ENCODE data around the gene LILRB3. TPM values are rescaled to one million over a fixed set of nuclear protein-coding genes. Genes with fewer than 3 reads are reported as not detected.

LILRB3 gene
- polyA plus RNA-seq, 1 donor (not counting 4 experiments of a cell fraction or from before 2014, with no cell fraction given), result not detected

- no peaks in the 10 kb centered on the region for H3K9me1 ChIP-seq (ENCODE audit: control insufficient read depth, extremely low read depth, insufficient read depth, low read length)
- no peaks in the 10 kb centered on the region for H3K27me3 ChIP-seq (ENCODE audit: control insufficient read depth, extremely low read depth, insufficient read depth, low read length)
- H3K27ac ChIP-seq (ENCODE audit: control insufficient read depth, insufficient read depth, low read length), result no peak overlapping the region
- FAIRE-seq (no peak), DNase-seq (ENCODE audit: low read depth, low spot score) (no peak)
- dilution Hi-C loops (cut with MboI; ENCODE audit: extremely low pct_ligation_motif_present, low sequenced_read_pairs), result no loop called here
- H3K36me3 ChIP-seq (ENCODE audit: control insufficient read depth in 2 of 2, extremely low read depth in 1 of 2, insufficient read depth in 2 of 2, low read length in 2 of 2), result no peaks in the 10 kb centered on the region
- H3K9ac ChIP-seq (ENCODE audit: control insufficient read depth, extremely low read depth, insufficient read depth, low read length), result no peak overlapping the region
- H3K4me3 ChIP-seq (ENCODE audit: control insufficient read depth in 2 of 3, extremely low read depth in 1 of 3, insufficient read depth in 2 of 3, low read depth in 1 of 3, low read length in 3 of 3), result no peak overlapping the region
- H3K9me3 ChIP-seq (ENCODE audit: control insufficient read depth, low read depth, low read length), result no peaks in the 10 kb centered on the region
- H4K20me1 ChIP-seq (ENCODE audit: control insufficient read depth, extremely low read depth, insufficient read depth, low read length), result no peaks in the 10 kb centered on the region
- no peaks in the 10 kb centered on the region for H3K79me2 ChIP-seq (ENCODE audit: control insufficient read depth, insufficient read depth, low read length)
- no peak overlapping the region for H3K4me2 ChIP-seq (ENCODE audit: control insufficient read depth, extremely low read depth, insufficient read depth, low read depth, low read length)
- H2AFZ ChIP-seq (ENCODE audit: control insufficient read depth, low read length), result no peak overlapping the region
- TF ChIP-seq EZH2 (IDR thresholded peaks at IDR 0.05; ENCODE audit: low read length) (no peak), CTCF (optimal IDR thresholded peaks at IDR 0.05 in 1 of 3, IDR thresholded peaks at IDR 0.05 in 1 of 3, conservative IDR thresholded peaks at IDR 0.05 in 1 of 3; ENCODE audit: extremely low read depth in 1 of 3, insufficient read depth in 2 of 3, low read length in 3 of 3) (no peak)
- H3K4me1 ChIP-seq (ENCODE audit: control insufficient read depth, extremely low read depth, insufficient read depth, low read length), result no peaks in the 10 kb centered on the region
Observed at GRCh38 chr19:54262066-54262465, 39.3 kb upstream of the LILRB3 start.

DNA sequence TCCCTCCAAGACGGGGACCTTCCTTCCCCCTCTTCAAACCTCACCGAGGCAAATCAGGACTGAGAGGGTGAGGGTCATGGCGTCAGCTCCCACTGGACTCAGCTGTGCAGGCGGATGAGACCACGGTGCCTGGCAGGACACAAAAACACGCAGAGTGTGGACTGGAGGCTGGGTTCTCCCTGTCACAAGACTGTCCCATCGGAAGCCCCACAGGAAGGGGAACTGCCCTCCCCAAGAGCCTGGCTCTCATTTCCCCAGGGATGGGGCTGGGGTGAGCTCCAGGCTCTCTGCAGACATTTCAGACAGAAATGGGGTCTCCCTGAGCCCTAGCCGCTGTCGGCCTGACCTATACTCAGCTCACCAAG, 34.3 kb upstream of the LILRB3 start, which contains the start of gene LILRB5:
LILRB5 (minus strand) TSS at position 158 of the 365 bp plus-strand sequence; CDS start at position 78, 80 bp downstream.
- dilution Hi-C loops (cut with MboI; ENCODE audit: extremely low pct_ligation_motif_present, low sequenced_read_pairs), result no loop called here
- Histone ChIP-seq H3K36me3 (ENCODE audit: control insufficient read depth in 2 of 2, extremely low read depth in 1 of 2, insufficient read depth in 2 of 2, low read length in 2 of 2) (no peaks in the 10 kb centered on the region), H2AFZ (ENCODE audit: control insufficient read depth, low read length) (no peak within 1 kb of the TSS), H3K9me1 (ENCODE audit: control insufficient read depth, extremely low read depth, insufficient read depth, low read length) (no peaks in the 10 kb centered on the region), H3K4me1 (ENCODE audit: control insufficient read depth, extremely low read depth, insufficient read depth, low read length) (no peaks in the 10 kb centered on the region), H3K27ac (ENCODE audit: control insufficient read depth, insufficient read depth, low read length) (no peak within 1 kb of the TSS), H3K79me2 (ENCODE audit: control insufficient read depth, insufficient read depth, low read length) (no peaks in the 10 kb centered on the region), H4K20me1 (ENCODE audit: control insufficient read depth, extremely low read depth, insufficient read depth, low read length) (no peaks in the 10 kb centered on the region), H3K9ac (ENCODE audit: control insufficient read depth, extremely low read depth, insufficient read depth, low read length) (no peak within 1 kb of the TSS), H3K4me3 (ENCODE audit: control insufficient read depth in 2 of 3, extremely low read depth in 1 of 3, insufficient read depth in 2 of 3, low read depth in 1 of 3, low read length in 3 of 3) (no peak within 1 kb of the TSS), H3K9me3 (ENCODE audit: control insufficient read depth, low read depth, low read length) (no peaks in the 10 kb centered on the region), H3K4me2 (ENCODE audit: control insufficient read depth, extremely low read depth, insufficient read depth, low read depth, low read length) (no peak within 1 kb of the TSS), H3K27me3 (ENCODE audit: control insufficient read depth, extremely low read depth, insufficient read depth, low read length) (peaks cover 17% of the 10 kb centered on the region)
- TF ChIP-seq EZH2 (IDR thresholded peaks at IDR 0.05; ENCODE audit: low read length), result no peak
- DNase-seq (ENCODE audit: low read depth, low spot score), result no peak
- FAIRE-seq, result no peak
